BLaER1 (cell line): ENCODE measurements around the gene HPDL.

ENCODE experiments used
- H3K27ac ChIP-seq: shearing (Covaris generic); formaldehyde crosslinking; 2 replicates; pipeline ENCODE4 v1.8.1; 2022
- H3K27me3 ChIP-seq: shearing (Covaris generic); formaldehyde crosslinking; 2 replicates; pipeline ENCODE4 v1.8.1; 2022
- H3K36me3 ChIP-seq: shearing (Covaris generic); formaldehyde crosslinking; 2 replicates; pipeline ENCODE4 v1.8.1; 2022
- H3K4me1 ChIP-seq: shearing (Covaris generic); formaldehyde crosslinking; 2 replicates; pipeline ENCODE4 v1.8.1; 2022
- H3K4me2 ChIP-seq: shearing (Covaris generic); formaldehyde crosslinking; 2 replicates; pipeline ENCODE4 v1.8.1; 2022
- H3K4me3 ChIP-seq: shearing (Covaris generic); formaldehyde crosslinking; 2 replicates; pipeline ENCODE4 v1.8.1; 2022
- H3K9ac ChIP-seq: shearing (Covaris generic); formaldehyde crosslinking; 2 replicates; pipeline ENCODE4 v1.8.1; 2022
- H3K9me3 ChIP-seq: shearing (Covaris generic); formaldehyde crosslinking; 2 replicates; pipeline ENCODE4 v1.8.1; 2022
- H4K20me1 ChIP-seq: shearing (Covaris generic); formaldehyde crosslinking; 2 replicates; pipeline ENCODE4 v1.8.1; 2022
- Cebpa-rat ChIP-seq: shearing (Covaris generic); IDR thresholded peaks from 2 replicates; pipeline ENCODE4 v1.8.1; 2022

Gene HPDL

DNA sequence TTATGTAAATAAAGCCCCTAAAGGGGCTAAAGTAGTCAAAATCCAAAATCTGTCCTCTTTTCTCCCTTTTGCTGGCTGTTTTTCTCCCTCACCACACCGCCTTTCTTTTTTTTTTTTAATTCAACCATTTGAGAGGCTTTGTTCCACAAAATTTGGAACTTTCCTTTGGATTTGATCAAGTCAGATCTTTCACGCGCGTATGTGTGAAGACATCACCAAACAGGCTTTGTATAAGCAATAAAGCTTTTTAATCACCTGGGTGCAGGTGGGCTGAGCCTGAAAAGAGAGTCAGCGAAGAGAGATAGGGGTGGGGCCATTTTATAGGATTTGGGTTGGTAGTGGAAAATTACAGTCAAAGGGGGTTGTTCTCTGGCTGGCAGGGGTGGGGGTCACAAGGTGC, 5.3 kb upstream of the HPDL start:
- H3K36me3 ChIP-seq = no peaks in the 10 kb centered on the region
- peaks cover 9% of the 10 kb centered on the region for H3K4me1 ChIP-seq
- H4K20me1 ChIP-seq = no peaks in the 10 kb centered on the region
- no peak for TF ChIP-seq Cebpa-rat
- no peak overlapping the region for H3K9ac ChIP-seq
- no peak overlapping the region for H3K4me2 ChIP-seq
- H3K27ac ChIP-seq = no peak overlapping the region
- H3K27me3 ChIP-seq = no peaks in the 10 kb centered on the region
- H3K9me3 ChIP-seq = no peaks in the 10 kb centered on the region
- no peak overlapping the region for H3K4me3 ChIP-seq

DNA sequence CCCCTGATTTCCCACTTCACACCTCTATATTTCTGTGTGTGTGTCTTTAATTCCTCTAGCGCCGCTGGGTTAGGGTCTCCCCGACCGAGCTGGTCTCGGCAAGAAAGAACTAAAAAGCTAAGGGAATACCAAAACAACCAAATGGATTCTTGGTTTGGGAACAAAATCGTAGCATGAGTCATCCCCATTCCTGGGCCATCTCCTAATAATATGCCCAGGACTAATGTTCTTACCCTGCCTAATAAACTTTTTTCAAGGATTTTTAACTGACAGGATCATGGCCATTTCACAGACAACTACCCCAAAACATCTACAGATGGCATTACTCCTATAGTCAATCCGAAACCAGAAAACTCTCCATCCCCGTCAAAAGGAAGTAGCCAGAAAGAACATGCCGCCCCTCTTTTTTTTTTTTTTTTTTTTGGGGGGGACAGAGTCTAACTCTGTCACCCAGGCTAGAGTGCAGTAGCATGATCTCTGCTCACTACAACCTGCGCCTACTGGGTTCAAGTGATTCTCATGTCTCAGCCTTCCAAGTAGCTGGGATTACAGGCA, 4.1 kb upstream of the HPDL start:
- H3K36me3 ChIP-seq = no peaks in the 10 kb centered on the region
- H3K4me2 ChIP-seq = no peak overlapping the region
- H3K9me3 ChIP-seq = no peaks in the 10 kb centered on the region
- TF ChIP-seq Cebpa-rat = no peak
- H3K4me1 ChIP-seq = peaks cover 19% of the 10 kb centered on the region
- H4K20me1 ChIP-seq = no peaks in the 10 kb centered on the region
- H3K27ac ChIP-seq = no peak overlapping the region
- H3K9ac ChIP-seq = no peak overlapping the region
- no peak overlapping the region for H3K4me3 ChIP-seq
- H3K27me3 ChIP-seq = no peaks in the 10 kb centered on the region

DNA sequence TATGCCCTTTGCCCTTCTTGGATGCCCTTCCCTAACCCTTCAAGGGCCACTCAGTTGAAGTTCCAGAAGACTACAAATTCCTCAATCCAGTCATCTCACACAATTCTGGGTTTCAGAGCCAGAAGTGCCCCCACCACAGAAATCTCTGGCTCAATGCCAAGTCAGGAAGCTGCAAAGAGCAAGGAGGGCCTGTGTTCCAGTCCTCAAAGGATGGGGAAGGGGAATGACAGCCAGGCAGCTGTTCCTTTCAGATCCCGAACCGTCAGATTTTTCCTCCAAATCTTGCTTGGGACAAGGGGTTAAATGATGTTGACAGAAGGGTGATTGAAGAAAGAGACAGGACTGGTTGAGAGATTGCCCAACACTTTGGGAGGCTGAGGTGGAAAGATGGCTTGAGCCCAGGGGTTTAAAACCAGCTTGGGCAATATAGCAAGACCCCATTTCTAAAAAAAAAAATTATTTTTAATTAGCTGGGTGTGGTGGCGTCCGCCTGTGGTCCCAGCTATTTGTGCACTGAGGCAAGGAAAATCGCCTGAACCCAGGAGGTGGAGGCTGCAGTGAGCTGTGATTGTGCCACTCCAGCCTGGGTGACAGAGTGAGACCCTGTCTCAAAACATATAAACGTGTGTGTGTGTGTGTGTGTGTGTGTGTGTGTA, 716 bp upstream of the HPDL start:
- Histone ChIP-seq H3K9ac (peak overlapping the region; percentile 82), H3K4me1 (peaks cover 47% of the 10 kb centered on the region), H3K4me2 (peak overlapping the region; percentile 94), H4K20me1 (no peaks in the 10 kb centered on the region), H3K27ac (peak overlapping the region; percentile 85), H3K27me3 (no peaks in the 10 kb centered on the region), H3K9me3 (no peaks in the 10 kb centered on the region), H3K36me3 (peaks cover 25% of the 10 kb centered on the region), H3K4me3 (peak overlapping the region; percentile 69)
- no peak for TF ChIP-seq Cebpa-rat

DNA sequence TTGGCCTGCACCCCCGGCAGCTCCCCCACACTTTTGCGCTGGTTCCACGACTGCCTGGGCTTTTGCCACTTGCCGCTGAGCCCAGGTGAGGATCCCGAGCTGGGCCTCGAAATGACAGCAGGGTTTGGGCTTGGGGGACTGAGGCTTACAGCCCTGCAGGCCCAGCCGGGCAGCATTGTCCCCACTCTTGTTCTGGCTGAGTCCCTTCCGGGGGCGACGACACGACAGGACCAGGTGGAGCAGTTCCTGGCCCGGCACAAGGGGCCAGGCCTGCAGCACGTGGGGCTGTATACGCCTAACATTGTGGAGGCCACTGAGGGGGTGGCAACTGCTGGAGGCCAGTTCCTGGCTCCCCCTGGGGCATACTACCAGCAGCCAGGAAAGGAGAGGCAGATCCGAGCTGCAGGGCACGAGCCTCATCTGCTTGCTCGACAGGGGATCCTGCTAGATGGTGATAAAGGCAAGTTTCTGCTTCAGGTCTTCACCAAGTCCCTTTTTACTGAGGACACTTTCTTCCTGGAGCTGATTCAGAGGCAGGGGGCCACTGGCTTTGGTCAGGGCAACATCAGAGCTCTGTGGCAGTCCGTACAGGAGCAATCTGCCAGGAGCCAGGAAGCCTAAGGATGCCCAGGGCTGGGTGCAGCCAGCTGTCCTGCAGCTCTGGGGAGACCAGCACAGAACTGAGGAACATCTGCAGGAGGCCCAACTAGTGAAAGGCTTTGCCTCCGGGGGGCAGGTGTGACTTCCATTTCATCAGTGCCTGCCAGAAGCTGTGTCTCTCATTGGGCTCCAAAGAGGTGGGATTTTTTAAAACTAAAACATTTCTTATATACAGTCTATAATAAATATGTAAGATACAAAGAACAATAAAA, 1.2 kb downstream of the HPDL start:
- H3K4me2 ChIP-seq = peak overlapping the region; percentile 94
- peak overlapping the region; percentile 85 for H3K27ac ChIP-seq
- no peaks in the 10 kb centered on the region for H4K20me1 ChIP-seq
- H3K4me3 ChIP-seq = peak overlapping the region; percentile 69
- no peaks in the 10 kb centered on the region for H3K27me3 ChIP-seq
- no peaks in the 10 kb centered on the region for H3K9me3 ChIP-seq
- peaks cover 52% of the 10 kb centered on the region for H3K4me1 ChIP-seq
- peak overlapping the region; percentile 82 for H3K9ac ChIP-seq
- H3K36me3 ChIP-seq = peaks cover 44% of the 10 kb centered on the region
- no peak for TF ChIP-seq Cebpa-rat

DNA sequence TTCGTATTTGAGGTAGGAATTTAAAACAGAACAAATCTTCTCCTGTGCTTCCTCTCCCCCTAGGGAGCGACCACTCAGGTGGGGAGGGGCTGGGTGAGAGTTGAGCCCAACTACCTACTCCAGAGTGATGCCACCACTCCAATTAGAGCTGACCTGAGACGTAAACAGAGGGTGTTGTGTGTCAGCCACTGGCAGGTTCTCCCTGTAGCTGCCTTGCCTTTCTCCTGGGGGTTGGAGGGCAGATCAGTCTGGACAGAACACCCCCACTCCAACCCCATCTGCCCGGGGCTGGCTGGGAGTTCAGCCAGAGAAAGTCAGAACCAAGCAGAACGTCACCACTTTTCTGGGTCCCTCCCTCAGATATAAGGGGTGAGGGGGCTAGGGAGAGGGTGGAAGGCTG, 2.0 kb downstream of the HPDL start:
- Histone ChIP-seq H3K9me3 (no peaks in the 10 kb centered on the region), H3K9ac (no peak overlapping the region), H3K4me3 (peak overlapping the region; percentile 69), H4K20me1 (no peaks in the 10 kb centered on the region), H3K4me1 (peaks cover 52% of the 10 kb centered on the region), H3K4me2 (peak overlapping the region; percentile 94), H3K27me3 (no peaks in the 10 kb centered on the region), H3K36me3 (peaks cover 52% of the 10 kb centered on the region), H3K27ac (0 out of 2 replicates have a peak overlapping the region, but pooled peaks have one; percentile 4)
- TF ChIP-seq Cebpa-rat = no peak

DNA sequence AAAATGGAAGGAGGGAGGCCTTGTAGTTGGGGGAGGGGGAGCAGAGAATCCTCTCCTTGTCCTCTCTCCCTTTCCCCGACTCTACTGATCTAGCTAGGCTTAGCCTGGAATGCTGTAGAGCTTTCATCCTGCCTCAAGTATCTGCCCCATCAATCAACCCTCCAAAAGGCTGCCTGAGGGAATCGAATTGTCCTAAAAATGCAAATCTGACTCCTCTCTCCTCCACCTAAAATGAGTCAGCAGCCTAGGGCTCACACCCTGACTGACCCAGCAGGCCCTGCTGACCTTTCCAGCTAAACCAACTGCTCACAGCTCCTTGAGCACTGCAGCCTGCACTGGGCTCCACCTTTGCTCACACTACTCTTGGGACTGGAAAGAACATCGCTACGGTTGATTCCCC, 2.8 kb downstream of the HPDL start:
- Histone ChIP-seq H3K9me3 (no peaks in the 10 kb centered on the region), H3K4me2 (peak overlapping the region; percentile 94), H3K9ac (no peak overlapping the region; the same call in 1 of the 2 replicates), H3K36me3 (peaks cover 59% of the 10 kb centered on the region), H3K27ac (no peak overlapping the region), H3K27me3 (no peaks in the 10 kb centered on the region), H3K4me3 (no peak overlapping the region), H3K4me1 (peaks cover 60% of the 10 kb centered on the region), H4K20me1 (no peaks in the 10 kb centered on the region)
- TF ChIP-seq Cebpa-rat = no peak

DNA sequence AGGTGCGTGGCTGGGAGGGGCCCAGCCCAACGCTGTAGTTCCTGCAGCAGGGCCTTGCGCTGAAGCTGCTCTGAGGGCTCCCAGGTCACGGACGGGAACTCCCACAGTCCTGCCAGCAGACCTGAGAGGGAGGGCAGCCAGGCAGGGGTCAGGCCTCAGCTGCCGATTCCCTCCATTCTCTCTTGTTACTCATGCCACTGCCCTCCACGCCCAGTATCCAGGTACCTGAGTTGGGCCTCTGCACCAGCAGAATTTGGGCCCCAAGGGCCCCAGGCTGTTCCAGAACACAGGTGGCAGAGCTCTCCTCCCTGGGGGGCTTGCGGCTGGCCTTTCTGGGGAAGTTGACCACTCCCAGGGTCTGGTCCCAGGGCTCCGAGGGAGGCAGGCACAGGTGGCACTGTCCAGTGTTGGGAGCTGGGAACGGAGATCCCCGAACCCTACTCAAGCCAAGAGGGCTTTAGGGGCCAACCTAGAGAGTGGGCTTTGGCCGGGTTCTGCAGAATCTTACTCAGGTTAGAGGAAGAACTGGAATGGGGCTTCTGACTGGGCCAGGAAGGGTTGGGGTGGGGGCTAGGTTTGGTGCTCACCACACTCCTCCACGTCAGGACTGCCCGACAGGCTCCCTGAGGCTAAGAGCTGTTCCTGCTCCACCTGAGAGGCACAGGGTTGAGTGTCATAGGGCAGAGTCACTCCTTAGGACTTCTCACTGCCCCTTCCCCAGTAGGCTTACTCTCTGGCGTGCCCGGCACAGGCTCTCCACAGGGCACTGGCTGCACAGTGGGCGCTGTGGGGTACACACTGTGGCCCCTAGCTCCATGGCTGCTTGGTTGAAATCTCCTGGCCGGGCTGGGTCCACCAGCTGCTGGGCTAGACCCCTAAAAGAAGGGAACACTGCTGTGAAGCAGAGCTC, 5.0 kb downstream of the HPDL start:
- Histone ChIP-seq H4K20me1 (no peaks in the 10 kb centered on the region), H3K4me2 (peak overlapping the region; percentile 14; the same call in 1 of the 2 replicates), H3K36me3 (peaks cover 59% of the 10 kb centered on the region), H3K27me3 (no peaks in the 10 kb centered on the region), H3K9ac (no peak overlapping the region), H3K27ac (no peak overlapping the region), H3K4me1 (peaks cover 58% of the 10 kb centered on the region), H3K9me3 (no peaks in the 10 kb centered on the region), H3K4me3 (no peak overlapping the region)
- no peak for TF ChIP-seq Cebpa-rat

DNA sequence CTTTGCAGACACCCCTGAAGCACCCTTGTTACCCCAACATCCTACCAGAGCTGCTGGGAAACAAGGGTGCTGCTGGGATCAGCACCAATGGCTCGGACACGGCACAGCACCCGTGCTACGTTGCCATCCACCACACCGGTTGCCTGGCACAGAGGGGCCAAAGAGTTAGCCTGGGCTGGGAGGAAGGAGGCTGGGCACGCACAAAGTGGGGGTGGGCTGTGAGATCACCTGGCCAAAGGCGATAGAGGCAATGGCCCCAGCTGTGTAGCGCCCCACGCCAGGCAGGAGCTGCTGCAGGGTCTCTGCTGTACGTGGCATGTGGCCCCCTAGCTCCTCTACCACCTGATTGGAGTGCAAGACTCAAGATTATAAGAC, 5.6 kb downstream of the HPDL start:
- Histone ChIP-seq H3K9me3 (no peaks in the 10 kb centered on the region), H3K27me3 (no peaks in the 10 kb centered on the region), H3K36me3 (peaks cover 59% of the 10 kb centered on the region), H3K9ac (no peak overlapping the region), H3K4me1 (peaks cover 52% of the 10 kb centered on the region), H3K27ac (no peak overlapping the region), H3K4me2 (no peak overlapping the region), H4K20me1 (no peaks in the 10 kb centered on the region), H3K4me3 (no peak overlapping the region)
- no peak for TF ChIP-seq Cebpa-rat
